GF-D8 (cell line): Measurements from ENCODE around the gene SLC25A31.
A peak's percentile ranks its signal among the peaks of the same experiment; 100 is the strongest.

Experiments
- DNase-seq: peaks from one replicate; lab custom pipeline; 2025; lab: John Stamatoyannopoulos, UW

Gene SLC25A31

DNA sequence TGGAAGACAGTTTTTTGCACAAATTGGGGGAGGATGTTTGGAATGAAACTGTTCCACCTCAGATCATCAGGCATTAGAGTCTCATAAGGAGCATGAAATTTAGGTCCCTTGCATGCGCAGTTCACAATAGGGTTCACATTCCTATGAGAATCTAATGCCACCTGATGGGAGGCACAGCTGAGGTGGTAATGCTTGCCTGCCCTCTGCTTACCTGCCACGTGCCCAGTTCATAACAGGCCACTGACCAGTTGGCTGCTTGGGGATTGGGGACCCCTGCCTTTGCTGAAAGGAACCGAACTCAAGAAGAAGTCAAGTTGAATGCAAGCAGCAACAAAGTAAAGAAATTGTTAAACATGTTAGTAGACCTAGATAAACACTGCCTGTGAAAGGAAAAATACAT lies 47.3 kb downstream of the SLC25A31 start:
- DNase-seq, result no peak

DNA sequence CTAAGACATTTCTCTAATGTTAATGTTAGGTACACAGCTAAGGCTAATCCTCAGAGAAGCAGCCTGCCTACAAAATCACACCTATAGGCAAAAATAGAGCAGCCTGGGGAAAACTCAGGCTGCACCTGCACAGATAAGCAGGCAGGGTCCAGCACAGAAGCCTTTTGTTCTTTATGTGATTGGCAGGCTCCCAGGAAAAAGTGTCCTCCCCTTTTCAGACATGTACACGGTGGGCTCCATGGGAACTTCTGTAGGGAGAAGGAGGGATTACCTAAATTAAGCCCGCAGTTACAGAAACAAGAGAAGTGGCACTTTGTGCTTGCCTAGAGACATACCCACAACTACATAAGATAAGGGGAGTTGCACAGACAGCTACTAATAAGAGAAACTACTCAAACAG lies 47.9 kb downstream of the SLC25A31 start:
- no peak for DNase-seq

- DNase-seq, result no peak
Observed at GRCh38 chr4:127780598-127780997, 50.4 kb downstream of the SLC25A31 start.

GRCh38 chr4:127781300-127782024 lies 51.3 kb downstream of the SLC25A31 start:
- no peak for DNase-seq

DNA sequence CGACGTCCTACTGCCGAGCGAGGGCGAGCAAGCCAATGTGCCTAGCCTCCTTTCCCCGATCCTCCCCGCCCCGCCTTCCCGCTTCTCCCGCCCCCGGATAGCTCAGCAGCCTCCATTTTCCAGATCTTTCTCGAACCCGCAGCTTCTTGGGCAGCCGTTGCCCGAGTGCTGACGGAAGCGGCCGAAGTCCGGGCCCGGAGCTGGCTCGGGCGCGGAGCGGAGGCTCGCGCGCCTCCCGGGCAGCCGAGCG lies 51.8 kb downstream of the SLC25A31 start:
- peak; percentile 78 for DNase-seq

DNA sequence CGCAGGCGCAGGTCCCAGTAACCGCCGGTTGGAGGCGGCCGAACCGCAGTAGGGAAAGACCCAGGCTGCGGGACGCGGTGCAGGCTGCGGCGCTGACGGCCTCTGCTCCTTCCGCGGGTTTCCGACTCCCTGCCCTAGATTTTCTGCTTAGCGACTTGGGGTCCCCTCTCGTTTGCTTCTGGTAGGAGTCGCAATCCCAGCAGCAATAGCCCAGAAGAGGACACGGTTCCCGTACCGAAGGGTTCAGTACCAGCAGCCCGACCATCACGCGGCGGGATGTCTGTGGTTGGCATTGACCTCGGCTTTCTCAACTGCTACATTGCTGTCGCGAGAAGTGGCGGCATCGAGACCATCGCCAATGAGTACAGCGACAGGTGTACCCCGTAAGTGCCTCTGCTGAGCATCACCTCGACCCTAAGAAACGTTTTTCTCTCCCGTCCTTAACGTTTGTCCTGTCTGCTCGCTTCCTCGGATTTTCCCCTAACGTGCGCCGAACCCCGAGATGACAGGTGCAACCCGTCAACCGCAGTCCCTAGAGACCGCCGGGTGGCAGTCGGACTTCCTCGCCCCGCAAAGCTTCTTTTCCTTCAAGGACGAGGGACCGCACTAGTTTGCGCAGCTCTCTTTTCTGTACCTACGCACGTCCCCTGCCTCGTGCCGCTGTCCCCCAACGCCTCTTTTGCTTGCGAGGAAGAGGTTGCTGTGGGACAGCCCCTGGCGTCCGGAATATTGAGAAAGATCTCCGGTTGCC lies 52.2 kb downstream of the SLC25A31 start, which contains the start of gene HSPA4L:
TSS of gene HSPA4L (plus strand) at position 48 of the 751 bp plus-strand sequence. CDS start at position 277, 229 bp downstream.
- DNase-seq, result no peak

DNA sequence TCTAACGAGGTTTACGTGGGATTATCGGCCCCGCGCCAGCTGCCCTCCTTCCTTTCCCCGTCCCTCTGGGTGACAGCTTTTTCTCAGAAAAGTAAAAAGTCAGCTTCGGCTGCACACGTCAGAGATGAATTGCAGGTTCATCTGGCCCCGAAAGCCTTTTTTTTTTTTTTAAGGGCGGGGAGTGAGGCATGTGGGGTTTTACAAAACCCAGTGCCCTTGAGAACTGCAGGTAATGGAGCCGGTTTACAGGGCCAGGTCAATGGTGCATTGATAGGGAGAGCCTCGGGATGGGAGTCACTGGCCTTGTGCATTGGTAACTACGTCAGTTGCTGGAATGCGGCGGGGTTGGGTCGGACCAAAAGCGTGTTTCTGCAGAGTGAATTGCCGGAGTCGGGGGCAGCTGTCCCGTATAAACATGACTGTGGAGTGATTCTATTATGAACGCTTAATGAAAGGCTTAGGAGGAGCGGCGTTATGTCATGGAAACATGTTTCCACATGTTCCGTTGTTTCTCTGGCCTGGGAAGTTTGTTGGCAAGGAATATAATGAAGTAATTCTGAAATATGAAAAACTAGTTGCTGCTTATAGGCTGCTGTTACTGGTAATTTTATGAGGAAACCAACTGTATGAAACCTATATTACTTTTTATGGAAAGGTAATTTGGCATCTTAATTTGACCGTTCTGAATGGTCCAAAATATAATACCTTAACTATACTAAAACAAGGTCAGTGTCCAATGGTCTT lies 53.0 kb downstream of the SLC25A31 start:
- DNase-seq, result peak; percentile 90

GRCh38 chr4:127783955-127784770 lies 54.0 kb downstream of the SLC25A31 start:
- DNase-seq, result no peak

- DNase-seq, result no peak
Observed at GRCh38 chr4:127788517-127788916, 58.3 kb downstream of the SLC25A31 start.

- DNase-seq, result no peak
Observed at GRCh38 chr4:127791391-127791790, 61.2 kb downstream of the SLC25A31 start.

DNA sequence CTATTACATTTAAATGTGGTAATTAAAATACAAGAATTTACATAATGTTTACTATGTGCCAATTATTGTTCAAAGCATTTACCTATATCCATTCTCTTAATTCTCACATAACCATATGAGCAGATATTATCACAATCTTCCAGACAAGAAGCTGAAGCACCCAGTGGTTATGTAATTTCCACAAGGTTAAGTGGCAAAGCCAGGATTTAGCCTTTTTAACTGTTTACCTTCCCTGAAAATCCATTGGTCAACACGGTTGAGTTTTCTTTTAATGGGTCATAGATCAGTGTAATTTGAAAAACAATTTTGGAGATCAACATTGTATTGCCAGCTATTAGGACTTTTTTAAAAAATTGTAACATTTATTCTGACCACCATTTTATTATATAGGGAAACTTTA lies 63.3 kb downstream of the SLC25A31 start:
- no peak for DNase-seq

DNA sequence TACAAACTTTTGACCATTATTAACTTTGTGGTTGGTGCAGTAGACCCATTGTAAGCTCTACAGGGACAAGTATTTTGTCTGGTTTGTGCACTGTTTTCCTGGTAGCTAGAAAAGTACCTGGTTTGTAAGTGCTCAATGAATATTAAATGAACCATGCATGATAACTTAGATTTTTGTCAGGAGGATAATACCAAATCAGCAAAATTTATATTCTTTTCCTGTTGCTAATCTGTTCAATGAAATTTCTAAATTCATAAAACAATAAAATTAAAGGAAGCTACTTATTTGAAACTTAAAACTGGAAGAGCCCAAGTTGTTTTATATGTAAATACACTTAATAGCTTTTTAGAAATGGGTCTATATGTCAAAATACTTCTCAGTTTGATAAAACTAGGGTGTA lies 69.5 kb downstream of the SLC25A31 start:
- DNase-seq, result no peak

DNA sequence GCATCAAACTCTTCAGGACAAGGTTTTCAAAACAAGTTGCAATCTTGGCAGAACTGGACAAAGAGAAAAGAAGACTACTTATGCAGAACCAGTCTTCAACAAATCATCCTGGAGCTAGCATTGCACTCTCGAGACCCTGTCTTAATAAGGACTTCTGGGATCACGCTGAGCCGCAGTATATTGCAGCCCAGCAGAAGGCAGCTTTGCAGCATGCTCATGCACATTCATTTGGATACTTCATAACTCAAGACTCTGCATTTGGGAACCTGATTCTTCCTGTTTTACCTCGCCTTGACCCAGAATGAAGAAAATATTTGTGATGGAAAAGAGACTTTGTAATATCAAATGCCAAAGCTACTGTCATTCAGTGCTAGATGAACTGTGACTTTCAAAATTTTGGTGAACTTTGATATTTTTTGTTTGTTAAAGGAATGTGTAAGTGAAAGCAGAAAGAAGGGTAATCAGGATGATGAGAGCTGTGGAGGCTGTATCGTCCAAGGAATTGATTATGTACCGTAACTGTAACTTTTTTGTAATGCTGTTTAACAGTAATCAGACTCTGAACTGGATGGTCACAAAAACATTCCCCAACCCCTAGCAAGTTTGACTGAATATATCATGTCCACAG lies 79.1 kb downstream of the SLC25A31 start:
- DNase-seq, result no peak

DNA sequence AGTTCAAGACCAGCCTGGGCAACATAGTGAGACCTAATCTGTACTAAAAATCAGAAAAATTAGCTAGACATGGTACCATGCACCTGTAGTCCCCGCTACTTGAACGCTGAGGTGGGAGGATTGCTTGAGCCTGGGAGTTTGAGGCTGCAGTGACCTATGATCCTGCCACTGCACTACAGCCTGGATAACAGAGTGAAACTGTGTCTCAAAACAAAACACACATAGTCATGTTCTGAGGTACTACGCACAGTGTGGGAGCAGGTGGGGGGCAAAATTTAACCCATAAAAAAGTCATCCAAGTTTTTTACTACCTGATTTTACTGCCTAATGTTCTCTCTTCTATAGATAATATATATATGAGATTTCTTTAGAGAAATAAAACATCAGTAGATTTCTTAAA lies 80.4 kb downstream of the SLC25A31 start:
- no peak for DNase-seq

- DNase-seq, result no peak
Observed at GRCh38 chr4:127822430-127822829, 92.2 kb downstream of the SLC25A31 start.
